Esophagus mucosa (tissue), 1 donor: ENCODE measurements around the gene PATJ. TPM values are rescaled to one million over a fixed set of nuclear protein-coding genes. Genes with fewer than 3 reads are reported as not detected.
"Not testable (repeated sequence)": the region's sequence is repeated elsewhere in the genome, so short reads cannot be mapped to it uniquely, and the experiment has no call there.

Experiments
- ATAC-seq: fragments of 200-7000 bp; cut with Tn5 transposase; one replicate; pipeline ENCODE4 v1.9.1; 2020
- total RNA-seq: library from RNA; stranded (reverse); gene quantifications from one replicate; pipeline ENCODE4 v1.2.4, GENCODE V29; 2023
- donor health status: DM: yes; HTN: yes; CAD: no.

Gene PATJ
- total RNA-seq, 1 donor from 2014 or later = 52.8 TPM

- no peak for ATAC-seq
Measured at GRCh38 chr1:61836649-61837048, 94.4 kb downstream of the PATJ start.

- ATAC-seq = peak; percentile 93
Measured at GRCh38 chr1:61837607-61838006, 95.3 kb downstream of the PATJ start.

- ATAC-seq = no peak
Measured at GRCh38 chr1:61839679-61840078, 97.4 kb downstream of the PATJ start.

GRCh38 chr1:61842036-61842435 lies 99.8 kb downstream of the PATJ start:
- ATAC-seq = no peak

- ATAC-seq = no peak
Measured at GRCh38 chr1:61842863-61843514, 100.7 kb downstream of the PATJ start.

GRCh38 chr1:61844006-61844405 lies 101.7 kb downstream of the PATJ start:
- ATAC-seq = no peak

- not testable (repeated sequence) for ATAC-seq
Measured at GRCh38 chr1:61844664-61845063, 102.4 kb downstream of the PATJ start.

- no peak for ATAC-seq
Measured at GRCh38 chr1:61851235-61851634, 109.0 kb downstream of the PATJ start.

- peak; percentile 55 for ATAC-seq
Measured at GRCh38 chr1:61851849-61852669, 109.8 kb downstream of the PATJ start.

- no peak for ATAC-seq
Measured at GRCh38 chr1:61852670-61853015, 110.4 kb downstream of the PATJ start.

GRCh38 chr1:61853583-61853982 lies 111.3 kb downstream of the PATJ start:
- no peak for ATAC-seq

- ATAC-seq = no peak
Measured at GRCh38 chr1:61864489-61864888, 122.2 kb downstream of the PATJ start.

- no peak for ATAC-seq
Measured at GRCh38 chr1:61865646-61866220, 123.5 kb downstream of the PATJ start.

- no peak for ATAC-seq
Measured at GRCh38 chr1:61869691-61870109, 127.4 kb downstream of the PATJ start.

- ATAC-seq = no peak
Measured at GRCh38 chr1:61872206-61872605, 129.9 kb downstream of the PATJ start.

- no peak for ATAC-seq
Measured at GRCh38 chr1:61873581-61873980, 131.3 kb downstream of the PATJ start.

GRCh38 chr1:61873994-61874393 lies 131.7 kb downstream of the PATJ start:
- ATAC-seq = no peak

GRCh38 chr1:61875198-61875597 lies 132.9 kb downstream of the PATJ start:
- no peak for ATAC-seq

GRCh38 chr1:61879887-61880474 lies 137.7 kb downstream of the PATJ start:
- ATAC-seq = not testable (repeated sequence)

GRCh38 chr1:61887076-61887867 lies 145.0 kb downstream of the PATJ start:
- ATAC-seq = peak; percentile 53

GRCh38 chr1:61887931-61888564 lies 145.8 kb downstream of the PATJ start:
- no peak for ATAC-seq

- ATAC-seq = no peak
Measured at GRCh38 chr1:61888808-61889207, 146.5 kb downstream of the PATJ start.
